K562 (cell line): ENCODE data around the gene TBC1D3B. TPM values are rescaled to one million over a fixed set of nuclear protein-coding genes. Genes with fewer than 3 reads are reported as not detected.
"Not testable (repeated sequence)": the region's sequence is repeated elsewhere in the genome, so short reads cannot be mapped to it uniquely, and the experiment has no call there.

Experiments used
- ATAC-seq: fragments of 200-7000 bp; cut with Tn5 transposase; 3 replicates; pipeline ENCODE4 v1.9.1; 2020; ENCODE audit warnings: moderate library complexity
- BruUV-seq: library from RNA; stranded (reverse); fragments of 400-500 nt; replicated peaks from 2 replicates; lab custom pipeline; 2021; lab: Mats Ljungman, UMichigan
- CTCF ChIA-PET: fragments of 300-600 bp; formaldehyde crosslinking; extraction: SDS; loops from one replicate; lab custom pipeline; 2021; ENCODE audit warnings: low intra/inter-chr PET ratio; lab: Yijun Ruan, JAX
- POLR2A ChIA-PET: fragments of 300-600, 350-650 bp; sonication (Branson Sonifier 250); formaldehyde crosslinking; extraction: SDS; loops from one replicate; lab custom pipeline; 2021; ENCODE audit warnings: antibody characterized with exemption, inconsistent platforms; lab: Yijun Ruan, JAX
- DNase-seq, 4 experiments: peaks; one replicate each; pipeline versions ENCODE4 v3.0.0 to v3.0.0-alpha.2; 2011 to 2018; ENCODE audit warnings: low spot score in 3 of 4, mixed read lengths in 3 of 4; ENCODE audit errors: extremely low read depth in 1 of 4
- FAIRE-seq: peaks from 2 replicates; lab custom pipeline; 2011; peaks lifted over from hg19 to GRCh38; lab: Jason Lieb, UNC
- H2AFZ ChIP-seq: 2 replicates; pipeline ENCODE4 v1.6.0; 2011; ENCODE audit warnings: low read depth, low read length, control low read depth, inconsistent platforms
- H3K27ac ChIP-seq: fragments of 200-600 bp; 3 replicates; pipeline ENCODE4 v1.8.0; 2011; ENCODE audit warnings: low read depth, mild to moderate bottlenecking, control low read depth, inconsistent platforms, low read length, moderate library complexity, mixed read lengths; ENCODE audit errors: extremely low read depth
- H3K27me3 ChIP-seq, 2 experiments: fragments of 300-600 bp in 1 of 2; 2 replicates in 1 of 2; 3 replicates in 1 of 2; pipeline versions ENCODE4 v1.6.0 to v1.8.0; 2011; ENCODE audit warnings: inconsistent platforms in 2 of 2, low read length in 2 of 2, mild to moderate bottlenecking in 1 of 2, mixed read lengths in 1 of 2, moderate library complexity in 1 of 2; ENCODE audit not compliant: control insufficient read depth in 2 of 2, insufficient read depth in 2 of 2
- H3K36me3 ChIP-seq: fragments of 300-600 bp; 3 replicates; pipeline ENCODE4 v1.8.0; 2011; ENCODE audit warnings: mild to moderate bottlenecking, low read length, inconsistent platforms; ENCODE audit not compliant: control insufficient read depth, insufficient read depth
- H3K4me1 ChIP-seq, 2 experiments: fragments of 200-600 bp in 1 of 2; replicated peaks in 1 of 2; 2 replicates in 1 of 2; 3 replicates in 1 of 2; pipeline versions ENCODE4 v1.5.1 to v1.8.0; 2011; ENCODE audit warnings: inconsistent platforms in 2 of 2, low read length in 2 of 2, mild to moderate bottlenecking in 1 of 2, mixed read lengths in 1 of 2, moderate library complexity in 1 of 2; ENCODE audit not compliant: control insufficient read depth in 2 of 2, insufficient read depth in 2 of 2
- H3K4me2 ChIP-seq: 2 replicates; pipeline ENCODE4 v1.6.1; 2011; ENCODE audit warnings: low read length, control low read depth, inconsistent platforms, mixed read lengths; ENCODE audit not compliant: insufficient read depth
- H3K4me3 ChIP-seq: fragments of 200-600 bp; sonication (generic), shearing (Covaris generic); 2 replicates; pipeline ENCODE4 v1.5.1; 2016; ENCODE audit warnings: control low read depth, inconsistent platforms
- H3K79me2 ChIP-seq: fragments of 200-600 bp; 3 replicates; pipeline ENCODE4 v1.8.0; 2011; ENCODE audit warnings: low read length, inconsistent platforms; ENCODE audit not compliant: control insufficient read depth, insufficient read depth
- H3K9ac ChIP-seq, 2 experiments: 2 replicates each; pipeline versions ENCODE4 v1.6.0 to v1.6.1; 2011; ENCODE audit warnings: low read depth in 2 of 2, low read length in 2 of 2, control low read depth in 1 of 2, inconsistent platforms in 1 of 2, mild to moderate bottlenecking in 1 of 2, mixed read lengths in 1 of 2; ENCODE audit not compliant: insufficient read depth in 1 of 2
- H3K9me1 ChIP-seq: one replicate; pipeline ENCODE4 v1.6.0; 2011; ENCODE audit warnings: inconsistent platforms, mild to moderate bottlenecking, low read length, moderate library complexity; ENCODE audit not compliant: control insufficient read depth, insufficient read depth
- H3K9me3 ChIP-seq: replicated peaks from 2 replicates; pipeline ENCODE4 v1.5.1; 2011; ENCODE audit warnings: low read depth, low read length, inconsistent platforms; ENCODE audit not compliant: control insufficient read depth, insufficient read depth
- H4K20me1 ChIP-seq: replicated peaks from 2 replicates; pipeline ENCODE4 v1.6.1; 2011; ENCODE audit warnings: low read length, inconsistent platforms, mixed read lengths; ENCODE audit not compliant: control insufficient read depth, insufficient read depth
- ATF7 ChIP-seq: fragments of 450-650 bp; IDR thresholded peaks from 2 replicates; pipeline ENCODE4 v1.7.1; 2014; ENCODE audit warnings: mild to moderate bottlenecking, moderate library complexity
- HDGF ChIP-seq: fragments of 450-650 bp; IDR thresholded peaks from 2 replicates; pipeline ENCODE4 v1.6.1; 2016
- HIVEP1 ChIP-seq: fragments of 250-450 bp; sonication (Bioruptor Pico); IDR thresholded peaks from 2 replicates; pipeline ENCODE4 v1.4.0; 2020; ENCODE audit warnings: mild to moderate bottlenecking
- MCM2 ChIP-seq: fragments of 450-650 bp; IDR thresholded peaks from 2 replicates; pipeline ENCODE4 v1.6.1; 2017; ENCODE audit warnings: low read depth, mild to moderate bottlenecking
- MCM7 ChIP-seq, 2 experiments: fragments of 450-650 bp; IDR thresholded peaks; 2 replicates each; pipeline ENCODE4 v1.6.1; 2016 to 2018
- MTA2 ChIP-seq: fragments of 450-650 bp; IDR thresholded peaks from 2 replicates; pipeline ENCODE4 v1.6.1; 2016; ENCODE audit warnings: low read depth
- RAD51 ChIP-seq: fragments of 450-650 bp; IDR thresholded peaks from 2 replicates; pipeline ENCODE4 v1.7.1; 2016; ENCODE audit warnings: low read depth, mild to moderate bottlenecking, borderline replicate concordance
- RREB1 ChIP-seq: fragments of 250-450 bp; sonication (Bioruptor Pico); IDR thresholded peaks from 2 replicates; pipeline ENCODE4 v1.4.0; 2020
- SMAD2 ChIP-seq: fragments of 150-350 bp; IDR thresholded peaks from 2 replicates; pipeline ENCODE4 v1.6.1; 2014; ENCODE audit warnings: low read depth, mild to moderate bottlenecking, low read length
- SPI1 ChIP-seq: IDR thresholded peaks from 2 replicates; pipeline ENCODE4 v1.6.1; 2011; ENCODE audit warnings: low read depth, low read length, control low read depth, borderline replicate concordance
- WGBS: fragments of 100-300 bp; shearing (Covaris generic); methylation state at CpG from one replicate; pipeline ENCODE4 v1.1.6; 2016; ENCODE audit warnings: low coverage, mixed read lengths; ENCODE audit not compliant: insufficient coverage; ENCODE audit errors: missing lambda C conversion rate; 5-methylcytosine and 5-hydroxymethylcytosine counted together
- in situ Hi-C: fragments of 300-500 bp; cut with MboI; formaldehyde crosslinking; loops from 4 replicates; pipeline ENCODE4 v1.15.0; 2018; ENCODE audit warnings: inconsistent platforms, mixed read lengths
- intact Hi-C: fragments of 100-400 bp; cut with micrococcal nuclease; formaldehyde crosslinking; loops from 2 replicates; pipeline ENCODE4 v1.14.2; 2022
- polyA plus RNA-seq, 8 experiments: library from polyadenylated mRNA; depleted of rRNA in 4 of 8; stranded (reverse) in 5 of 8; unstranded in 3 of 8; fragments of >200 nt; fragmentation: Nextera tagmentation in 2 of 8; fragmentation: Illumina TruSeq in 1 of 8; extraction: Ambion mirVana in 2 of 8; extraction: Trizol in 1 of 8; gene quantifications; 2 replicates each; pipeline versions ENCODE4 v1.2.1 to v1.2.3, GENCODE V29; 2011 to 2014; ENCODE audit warnings: inconsistent platforms in 1 of 8, missing spikeins in 1 of 8
- total RNA-seq, 7 experiments: library from RNA; depleted of rRNA in 6 of 7; stranded (reverse); fragments of >200 nt in 6 of 7; fragmentation: Illumina TruSeq in 2 of 7; extraction: Trizol in 2 of 7; gene quantifications; 2 replicates each; pipeline versions ENCODE4 v1.2.1 to v1.2.3, GENCODE V29; 2011 to 2021; ENCODE audit warnings: low replicate concordance in 1 of 7

TBC1D3B gene
- total and polyA plus RNA-seq, 9 of the 15 experiments (the other 6 are each of a cell fraction or from before 2014, with no cell fraction given): 0.29 to 0.60 TPM; not detected in 7

DNA sequence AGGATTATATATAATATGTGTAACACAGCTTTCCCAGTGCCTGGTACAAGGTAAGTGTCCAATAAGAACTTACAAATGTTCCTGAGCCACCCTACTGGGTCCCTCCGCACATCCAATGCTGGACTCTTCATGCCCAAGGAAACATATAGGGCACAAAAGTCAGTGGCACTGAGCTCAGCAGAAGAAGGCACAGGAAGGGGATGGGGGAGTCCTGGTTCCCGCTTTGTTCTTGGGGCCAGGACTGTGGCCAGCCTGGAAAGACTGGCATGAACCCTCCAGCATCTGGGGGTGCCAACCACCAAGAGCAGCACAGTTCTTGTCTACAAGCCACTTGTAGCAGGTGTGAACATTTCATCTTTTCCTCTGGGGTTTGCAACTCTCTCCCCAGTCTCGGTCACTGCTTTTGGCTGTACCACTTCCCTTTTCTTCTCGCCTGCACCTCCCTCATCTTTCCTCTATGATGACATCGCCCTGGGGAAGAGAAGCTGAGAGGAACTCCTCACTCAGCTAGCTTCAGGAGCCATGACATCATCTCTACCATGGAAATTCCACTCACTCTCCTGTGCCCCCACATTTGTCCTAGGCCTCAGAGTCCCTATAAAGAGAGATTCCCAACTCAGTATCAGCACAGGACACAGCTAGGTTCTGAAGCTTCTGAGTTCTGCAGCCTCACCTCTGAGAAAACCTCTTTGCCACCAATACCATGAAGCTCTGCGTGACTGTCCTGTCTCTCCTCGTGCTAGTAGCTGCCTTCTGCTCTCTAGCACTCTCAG, 34.2 kb upstream of the TBC1D3B start, which contains the start of gene CCL4L2:
TSS of gene CCL4L2 (plus strand) at position 625 of the 773 bp plus-strand sequence.
- not testable (repeated sequence) for H3K27ac ChIP-seq, H3K9me3 ChIP-seq

DNA sequence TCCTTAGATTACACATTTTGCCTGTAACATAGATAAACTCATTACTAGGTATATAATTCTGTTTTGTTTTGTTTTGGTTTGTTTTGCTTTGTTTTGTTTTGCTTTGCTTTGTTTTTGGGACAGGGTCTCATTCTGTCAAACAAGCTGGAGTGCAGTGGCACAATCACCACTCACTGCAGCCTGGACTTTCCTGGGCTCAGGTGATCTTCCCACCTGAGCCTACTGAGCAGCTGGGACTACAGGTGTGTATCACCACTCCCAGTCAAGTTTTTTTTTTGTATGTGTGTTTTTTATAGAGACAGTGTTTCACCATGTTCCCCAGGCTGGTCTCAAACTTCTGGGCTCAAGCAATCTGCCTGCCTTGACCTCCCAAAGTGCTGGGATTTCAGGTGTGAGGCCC, 33.1 kb upstream of the TBC1D3B start:
- no peaks in the 10 kb centered on the region for H3K9me3 ChIP-seq
- no peaks in the 10 kb centered on the region for H3K9me1 ChIP-seq
- BruUV-seq: no TSS peak
- H3K4me2 ChIP-seq: no peak overlapping the region
- no peak for ATAC-seq
- DNase-seq: no peak
- no peaks in the 10 kb centered on the region for H4K20me1 ChIP-seq
- H3K4me1 ChIP-seq: no peaks in the 10 kb centered on the region
- H3K36me3 ChIP-seq: no peaks in the 10 kb centered on the region
- no peaks in the 10 kb centered on the region for H3K79me2 ChIP-seq
- no peak overlapping the region for H2AFZ ChIP-seq
- POLR2A ChIA-PET: interaction anchor here (0.6 to 1.3 kb wide), 2 partner anchors 13 to 16 kb away, joined by 3 read pairs; partner anchors contain the start of genes CCL3L1 and CCL3L3
- no peak for FAIRE-seq
- peaks cover 0 to 11% of the 10 kb centered on the region in 2 experiments; a peak in 3 of 5 replicates for H3K27me3 ChIP-seq
- CTCF ChIA-PET: no interaction called here
- TF ChIP-seq SMAD2: no peak
- TF ChIP-seq RAD51: no peak
- TF ChIP-seq HDGF: no peak
- no peak for TF ChIP-seq HIVEP1 (CRISPR knock-in tag)
- no peak for TF ChIP-seq MCM7 (IDR thresholded peaks at IDR 0.05)
- no peak for TF ChIP-seq RREB1
- TF ChIP-seq MCM2: no peak
- no peak for TF ChIP-seq MTA2
- no peak overlapping the region for H3K4me3 ChIP-seq
- in situ Hi-C loops (loop anchor here (25.0 kb wide), 2 partner anchors 153 to 1953 kb away; no protein-coding TSS in a partner anchor), intact Hi-C loops (no loop called here)
- H3K27ac ChIP-seq: no peak overlapping the region
- no peak overlapping the region for H3K9ac ChIP-seq

More for the DNA sequence above, 34.2 kb upstream of the TBC1D3B start, which contains the start of gene CCL4L2:
- 1% methylated on average over 6 of the region's 7 CpGs for WGBS
- BruUV-seq, H2AFZ ChIP-seq, CTCF ChIA-PET, H3K36me3 ChIP-seq, H3K79me2 ChIP-seq, FAIRE-seq, H3K4me2 ChIP-seq, intact Hi-C loops, H3K9ac ChIP-seq, H3K9me1 ChIP-seq, DNase-seq, ATAC-seq, H3K4me1 ChIP-seq, H3K4me3 ChIP-seq, H4K20me1 ChIP-seq: not testable (repeated sequence)
- POLR2A ChIA-PET: interaction anchor here (1.1 kb wide), 1 partner anchor 15 kb away, joined by 3 read pairs; no protein-coding TSS in a partner anchor
- peak; percentile 42; the same call in 1 of the 2 replicates for TF ChIP-seq ATF7
- peak; percentile 59; the same call in 1 of the 2 replicates for TF ChIP-seq SPI1
- H3K27me3 ChIP-seq: peaks cover 0 to 11% of the 10 kb centered on the region in 2 experiments; a peak in 3 of 5 replicates
- in situ Hi-C loops: loop anchor here (25.0 kb wide), 2 partner anchors 152 to 1952 kb away; no protein-coding TSS in a partner anchor
